Measurements from ENCODE around the gene CNTFR.

CNTFR gene

GRCh38 chr9:34565856-34566255 lies 23.7 kb downstream of the CNTFR start:
- H3K4me1 Mint-ChIP-seq: peaks cover 0 to under 1% of the 10 kb centered on the region in 2 donors
- H3K27me3 Mint-ChIP-seq: peaks cover 67 to 76% of the 10 kb centered on the region in 2 donors
- no peak overlapping the region for H3K27ac Mint-ChIP-seq
- ATAC-seq (replicated peaks): no peak
- H3K36me3 Mint-ChIP-seq: no peaks in the 10 kb centered on the region
- no peak overlapping the region for H3K4me3 Mint-ChIP-seq
- no peaks in the 10 kb centered on the region for H3K9me3 Mint-ChIP-seq
- no peak for DNase-seq

GRCh38 chr9:34564617-34565016 lies 24.9 kb downstream of the CNTFR start:
- Mint-ChIP-seq H3K27ac (no peak overlapping the region), H3K27me3 (peaks cover 70 to 74% of the 10 kb centered on the region in 2 donors), H3K9me3 (no peaks in the 10 kb centered on the region), H3K36me3 (no peaks in the 10 kb centered on the region), H3K4me3 (no peak overlapping the region), H3K4me1 (no peaks in the 10 kb centered on the region)
- ATAC-seq (replicated peaks) (no peak), DNase-seq (no peak)

GRCh38 chr9:34563262-34563661 lies 26.3 kb downstream of the CNTFR start:
- no peaks in the 10 kb centered on the region for H3K4me1 Mint-ChIP-seq
- DNase-seq (no peak), ATAC-seq (replicated peaks) (no peak)
- H3K4me3 Mint-ChIP-seq: no peak overlapping the region
- no peaks in the 10 kb centered on the region for H3K36me3 Mint-ChIP-seq
- H3K27ac Mint-ChIP-seq: no peak overlapping the region
- H3K9me3 Mint-ChIP-seq: no peaks in the 10 kb centered on the region
- peaks cover 73 to 80% of the 10 kb centered on the region in 2 donors for H3K27me3 Mint-ChIP-seq

GRCh38 chr9:34562135-34562745 lies 27.3 kb downstream of the CNTFR start:
- Mint-ChIP-seq H3K27me3 (peaks cover 72 to 85% of the 10 kb centered on the region in 2 donors), H3K4me1 (no peaks in the 10 kb centered on the region), H3K4me3 (no peak overlapping the region), H3K27ac (no peak overlapping the region), H3K9me3 (no peaks in the 10 kb centered on the region), H3K36me3 (no peaks in the 10 kb centered on the region)
- DNase-seq: no peak
- no peak for ATAC-seq (replicated peaks)

GRCh38 chr9:34560599-34561214 lies 28.8 kb downstream of the CNTFR start:
- ATAC-seq (replicated peaks) (no peak), DNase-seq (no peak)
- Mint-ChIP-seq H3K36me3 (no peaks in the 10 kb centered on the region), H3K27ac (no peak overlapping the region), H3K4me3 (no peak overlapping the region), H3K4me1 (no peaks in the 10 kb centered on the region), H3K9me3 (no peaks in the 10 kb centered on the region), H3K27me3 (peaks cover 71 to 82% of the 10 kb centered on the region in 2 donors)

- H3K4me3 Mint-ChIP-seq: no peak overlapping the region
- peaks cover 0 to under 1% of the 10 kb centered on the region in 2 donors for H3K4me1 Mint-ChIP-seq
- peaks cover 70 to 79% of the 10 kb centered on the region in 2 donors for H3K27me3 Mint-ChIP-seq
- no peak overlapping the region for H3K27ac Mint-ChIP-seq
- ATAC-seq (replicated peaks) (peak in 1 of 2 donors; percentile 42), DNase-seq (no peak)
- no peaks in the 10 kb centered on the region for H3K9me3 Mint-ChIP-seq
- no peaks in the 10 kb centered on the region for H3K36me3 Mint-ChIP-seq
Observed at GRCh38 chr9:34559624-34560455, 29.7 kb downstream of the CNTFR start.

GRCh38 chr9:34558919-34559623 lies 30.5 kb downstream of the CNTFR start:
- H3K4me3 Mint-ChIP-seq: no peak overlapping the region
- H3K27me3 Mint-ChIP-seq: peaks cover 70 to 79% of the 10 kb centered on the region in 2 donors
- no peaks in the 10 kb centered on the region for H3K36me3 Mint-ChIP-seq
- ATAC-seq (replicated peaks) (no peak), DNase-seq (no peak)
- H3K4me1 Mint-ChIP-seq: peaks cover 2 to 6% of the 10 kb centered on the region in 2 donors
- H3K27ac Mint-ChIP-seq: no peak overlapping the region
- no peaks in the 10 kb centered on the region for H3K9me3 Mint-ChIP-seq

GRCh38 chr9:34558364-34558763 lies 31.2 kb downstream of the CNTFR start:
- no peak for DNase-seq
- H3K4me3 Mint-ChIP-seq: no peak overlapping the region
- H3K36me3 Mint-ChIP-seq: no peaks in the 10 kb centered on the region
- no peak for ATAC-seq (replicated peaks)
- no peaks in the 10 kb centered on the region for H3K9me3 Mint-ChIP-seq
- H3K27me3 Mint-ChIP-seq: peaks cover 63 to 75% of the 10 kb centered on the region in 2 donors
- peaks cover 2 to 6% of the 10 kb centered on the region in 2 donors for H3K4me1 Mint-ChIP-seq
- no peak overlapping the region for H3K27ac Mint-ChIP-seq

- Mint-ChIP-seq H3K4me3 (no peak overlapping the region), H3K36me3 (no peaks in the 10 kb centered on the region), H3K4me1 (peaks cover 2 to 6% of the 10 kb centered on the region in 2 donors), H3K27me3 (peaks cover 60 to 68% of the 10 kb centered on the region in 2 donors), H3K27ac (no peak overlapping the region), H3K9me3 (no peaks in the 10 kb centered on the region)
- DNase-seq (no peak), ATAC-seq (replicated peaks) (no peak)
Observed at GRCh38 chr9:34557426-34558321, 31.9 kb downstream of the CNTFR start.

GRCh38 chr9:34556949-34557348 lies 32.6 kb downstream of the CNTFR start:
- Mint-ChIP-seq H3K4me1 (peaks cover 2 to 6% of the 10 kb centered on the region in 2 donors), H3K27me3 (peaks cover 58 to 70% of the 10 kb centered on the region in 2 donors), H3K27ac (no peak overlapping the region), H3K36me3 (no peaks in the 10 kb centered on the region), H3K4me3 (no peak overlapping the region), H3K9me3 (no peaks in the 10 kb centered on the region)
- ATAC-seq (replicated peaks): no peak
- DNase-seq: no peak

- no peak for ATAC-seq (replicated peaks)
- peaks cover 54 to 76% of the 10 kb centered on the region in 2 donors for H3K27me3 Mint-ChIP-seq
- H3K27ac Mint-ChIP-seq: no peak overlapping the region
Observed at GRCh38 chr9:34555936-34556525, 33.5 kb downstream of the CNTFR start.

GRCh38 chr9:34555500-34555899 lies 34.0 kb downstream of the CNTFR start:
- peaks cover 52 to 75% of the 10 kb centered on the region in 2 donors for H3K27me3 Mint-ChIP-seq
- no peak for ATAC-seq (replicated peaks)
- DNase-seq: no peak

More at GRCh38 chr9:34555936-34556525, 33.5 kb downstream of the CNTFR start:
- H3K4me1 Mint-ChIP-seq: peaks cover 2 to 6% of the 10 kb centered on the region in 2 donors
- H3K4me3 Mint-ChIP-seq: no peak overlapping the region
- DNase-seq: no peak
- H3K36me3 Mint-ChIP-seq: no peaks in the 10 kb centered on the region
- H3K9me3 Mint-ChIP-seq: no peaks in the 10 kb centered on the region

GRCh38 chr9:34555002-34555348 lies 34.5 kb downstream of the CNTFR start:
- no peak overlapping the region for H3K27ac Mint-ChIP-seq
- no peak for DNase-seq

More at GRCh38 chr9:34555500-34555899, 34.0 kb downstream of the CNTFR start:
- no peaks in the 10 kb centered on the region for H3K9me3 Mint-ChIP-seq
- no peak overlapping the region for H3K27ac Mint-ChIP-seq
- H3K36me3 Mint-ChIP-seq: no peaks in the 10 kb centered on the region
- no peak overlapping the region for H3K4me3 Mint-ChIP-seq
- H3K4me1 Mint-ChIP-seq: peaks cover 2 to 6% of the 10 kb centered on the region in 2 donors

More at GRCh38 chr9:34555002-34555348, 34.5 kb downstream of the CNTFR start:
- Mint-ChIP-seq H3K36me3 (no peaks in the 10 kb centered on the region), H3K27me3 (peaks cover 48 to 70% of the 10 kb centered on the region in 2 donors), H3K4me1 (peaks cover 2 to 6% of the 10 kb centered on the region in 2 donors), H3K4me3 (no peak overlapping the region), H3K9me3 (no peaks in the 10 kb centered on the region)
- ATAC-seq (replicated peaks): no peak

Data from stimulated activated naive B cell treated with anti-CD40 and anti-IgM and Interleukin-4, amounts not matched to agents 10 μg/mL and 1 μg/mL and 100 μg/mL, for 72 hours (primary cell).